Activated CD8-positive, alpha-beta memory T cell treated with anti-CD3 and anti-CD28 coated beads, Interleukin-2, amount 50 U/mL, for 1 hour (primary cell): ENCODE measurements around the gene EIF4A3.

ENCODE experiments used
- DNase-seq: peaks from one replicate; pipeline ENCODE4 v3.0.0-alpha.2; 2020; ENCODE audit errors: extremely low read depth

EIF4A3 gene

DNA sequence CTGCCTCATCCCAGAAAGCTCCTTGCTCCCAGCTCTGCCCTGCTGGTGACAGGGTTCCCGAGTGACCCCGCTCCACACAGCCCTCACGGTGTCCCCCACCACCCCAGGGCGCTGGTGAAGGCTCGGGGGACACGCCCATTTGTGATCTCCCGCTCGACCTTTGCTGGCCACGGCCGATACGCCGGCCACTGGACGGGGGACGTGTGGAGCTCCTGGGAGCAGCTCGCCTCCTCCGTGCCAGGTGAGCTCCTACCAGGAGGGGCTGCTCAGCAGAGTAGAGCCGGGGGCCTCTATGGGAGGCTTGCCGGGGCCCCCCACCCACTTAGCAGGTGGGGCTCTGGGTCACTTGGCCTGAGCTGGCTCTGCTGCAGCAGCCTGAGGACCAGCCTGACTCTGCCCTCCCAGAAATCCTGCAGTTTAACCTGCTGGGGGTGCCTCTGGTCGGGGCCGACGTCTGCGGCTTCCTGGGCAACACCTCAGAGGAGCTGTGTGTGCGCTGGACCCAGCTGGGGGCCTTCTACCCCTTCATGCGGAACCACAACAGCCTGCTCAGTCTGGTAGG is 34.4 kb downstream of the EIF4A3 start:
- no peak for DNase-seq

DNA sequence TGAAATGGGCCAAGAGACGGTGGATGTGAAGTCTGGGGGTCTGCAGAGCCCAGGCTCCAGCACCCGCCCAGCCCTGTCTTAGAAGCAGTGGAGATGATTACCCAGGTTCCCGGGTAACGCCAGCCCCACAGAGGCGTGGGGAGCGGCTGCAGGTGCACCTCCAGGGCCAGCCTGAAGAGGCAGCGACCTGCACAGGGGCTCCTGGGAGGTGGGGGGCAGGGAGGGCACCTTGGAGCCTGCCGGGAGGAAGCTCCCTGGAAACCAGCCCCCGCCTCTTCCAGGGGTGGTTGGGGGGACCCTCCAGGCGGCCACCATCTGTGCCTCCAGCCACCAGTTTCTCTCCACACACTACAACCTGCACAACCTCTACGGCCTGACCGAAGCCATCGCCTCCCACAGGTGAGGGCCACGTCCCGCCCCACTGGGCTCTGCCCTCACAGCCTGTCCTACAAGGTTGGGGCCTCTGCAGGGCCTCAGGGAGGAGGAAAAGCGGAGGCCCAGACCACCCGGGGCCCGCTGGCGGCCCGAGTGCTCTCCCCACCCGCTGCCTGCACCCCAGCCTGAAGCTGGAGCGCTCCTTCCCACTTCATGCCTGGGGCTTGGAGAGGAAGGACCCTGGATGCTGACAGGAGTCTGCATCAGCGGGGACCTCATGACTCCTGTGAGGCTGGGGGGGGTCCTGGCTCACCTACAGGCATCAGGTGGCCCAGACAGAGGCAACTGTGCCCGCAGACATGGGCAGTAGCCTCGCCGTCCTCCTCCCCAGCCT is 35.0 kb downstream of the EIF4A3 start:
- DNase-seq, result no peak

DNA sequence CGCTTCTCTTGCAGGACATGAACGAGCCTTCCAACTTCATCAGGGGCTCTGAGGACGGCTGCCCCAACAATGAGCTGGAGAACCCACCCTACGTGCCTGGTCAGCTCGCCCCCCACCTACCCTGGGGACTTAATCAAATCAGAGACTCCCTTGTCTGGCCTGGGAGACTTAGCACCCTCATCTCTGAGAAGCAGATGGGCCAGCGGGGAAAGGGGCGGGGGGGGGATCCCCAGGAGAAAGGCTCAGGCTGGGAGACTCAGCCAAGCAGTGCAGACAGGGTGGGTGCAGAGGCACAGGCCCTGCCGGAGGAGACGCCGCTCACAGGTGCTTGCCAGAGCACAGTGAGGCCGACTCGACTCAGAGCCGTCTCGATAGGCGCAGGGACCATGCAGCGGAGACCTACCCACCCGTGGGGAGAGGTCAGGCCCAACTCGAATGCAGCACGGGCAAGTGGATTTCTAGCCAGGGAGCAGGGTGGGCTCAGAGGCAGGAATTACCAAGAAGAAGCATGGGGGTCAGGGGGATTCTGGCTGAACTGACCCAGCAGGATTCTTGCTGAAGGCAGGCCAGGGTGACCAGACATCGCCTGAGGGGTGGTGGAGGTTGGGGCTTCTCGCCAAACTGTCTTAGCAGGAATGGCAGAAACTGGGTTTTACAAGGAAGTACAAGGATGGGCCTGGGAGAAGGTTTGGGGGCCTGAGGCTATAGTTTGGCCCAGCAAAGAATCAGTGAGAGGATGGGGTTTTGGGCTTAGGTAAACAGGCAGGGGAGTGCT is 35.8 kb downstream of the EIF4A3 start:
- no peak for DNase-seq

DNA sequence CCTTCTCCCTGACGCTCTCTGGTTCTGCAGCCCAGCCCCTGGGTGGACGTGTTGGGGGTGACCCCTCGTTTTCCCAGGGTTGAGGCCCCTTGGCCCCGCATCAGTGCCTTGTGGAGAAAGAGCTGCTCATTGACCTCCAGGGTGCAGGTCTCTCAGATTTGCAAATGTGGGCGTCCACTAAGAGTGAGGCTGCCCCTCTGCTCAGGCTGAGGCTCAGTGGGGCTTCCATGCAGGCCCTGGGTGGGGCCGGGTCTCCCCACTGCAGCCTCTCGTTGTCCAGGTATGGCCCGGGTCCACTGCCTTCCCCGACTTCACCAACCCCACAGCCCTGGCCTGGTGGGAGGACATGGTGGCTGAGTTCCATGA is 36.5 kb downstream of the EIF4A3 start:
- DNase-seq, result no peak

DNA sequence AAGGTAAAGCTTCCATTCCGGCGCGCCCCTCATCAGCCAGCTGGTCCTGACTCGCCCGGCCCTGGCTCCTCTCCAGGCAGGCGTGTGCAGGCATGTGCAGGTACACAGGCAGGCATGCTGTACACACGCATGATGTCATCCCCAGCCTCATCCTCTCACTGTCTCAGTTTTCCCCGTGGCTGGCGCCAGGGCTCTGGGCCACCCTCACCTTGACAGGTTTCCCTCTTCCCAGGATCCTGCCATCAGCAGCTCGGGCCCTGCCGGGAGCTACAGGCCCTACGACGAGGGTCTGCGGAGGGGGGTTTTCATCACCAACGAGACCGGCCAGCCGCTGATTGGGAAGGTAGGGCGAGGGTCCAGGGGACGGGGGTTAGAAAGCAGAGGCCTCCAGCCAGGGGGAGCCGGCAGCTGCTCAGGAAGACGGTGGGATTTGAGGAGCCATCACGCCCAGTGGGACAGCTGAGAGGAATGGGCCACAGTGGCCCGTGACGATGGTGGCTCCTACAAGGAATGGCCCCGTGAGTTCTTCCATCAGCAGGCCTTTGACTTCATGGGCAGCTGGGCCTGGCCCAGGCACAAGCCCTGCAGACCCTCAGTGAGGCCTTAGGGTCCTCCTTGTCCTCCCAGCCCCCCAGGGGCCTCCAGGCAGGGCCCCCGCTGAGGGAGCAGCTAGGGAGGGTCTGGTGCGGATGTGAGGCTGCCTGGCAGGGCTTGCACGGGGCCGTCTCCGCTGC is 37.0 kb downstream of the EIF4A3 start:
- DNase-seq, result no peak

DNA sequence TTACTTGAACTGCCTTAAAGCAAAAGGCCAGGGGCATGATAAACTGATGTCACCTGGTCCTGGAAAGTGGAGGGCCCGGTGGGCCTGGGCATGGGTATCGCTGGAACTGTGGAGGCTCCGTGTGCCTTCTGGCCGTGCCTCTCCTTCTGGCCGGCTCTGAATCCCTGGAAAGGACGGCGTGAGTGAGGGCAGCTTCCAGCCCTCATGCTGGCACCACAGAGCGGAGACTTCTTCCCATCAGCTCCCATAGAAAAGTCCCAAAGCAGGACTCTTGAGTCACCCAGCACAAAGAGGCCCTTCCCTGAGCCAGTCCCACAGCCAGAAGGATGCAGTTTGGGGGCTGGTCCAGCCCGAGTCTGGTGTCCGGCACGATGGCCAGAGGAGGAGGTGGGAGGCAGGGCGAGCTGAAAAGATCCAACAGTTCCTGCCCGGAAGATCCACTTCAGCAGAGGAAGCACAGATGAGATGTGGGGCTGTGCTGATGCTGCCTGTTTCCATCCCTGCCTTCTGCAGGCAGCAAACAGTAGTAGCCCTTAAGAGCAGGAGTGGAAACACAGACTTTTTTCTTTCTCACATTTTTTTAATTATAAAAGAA is 37.8 kb downstream of the EIF4A3 start:
- no peak for DNase-seq

DNA sequence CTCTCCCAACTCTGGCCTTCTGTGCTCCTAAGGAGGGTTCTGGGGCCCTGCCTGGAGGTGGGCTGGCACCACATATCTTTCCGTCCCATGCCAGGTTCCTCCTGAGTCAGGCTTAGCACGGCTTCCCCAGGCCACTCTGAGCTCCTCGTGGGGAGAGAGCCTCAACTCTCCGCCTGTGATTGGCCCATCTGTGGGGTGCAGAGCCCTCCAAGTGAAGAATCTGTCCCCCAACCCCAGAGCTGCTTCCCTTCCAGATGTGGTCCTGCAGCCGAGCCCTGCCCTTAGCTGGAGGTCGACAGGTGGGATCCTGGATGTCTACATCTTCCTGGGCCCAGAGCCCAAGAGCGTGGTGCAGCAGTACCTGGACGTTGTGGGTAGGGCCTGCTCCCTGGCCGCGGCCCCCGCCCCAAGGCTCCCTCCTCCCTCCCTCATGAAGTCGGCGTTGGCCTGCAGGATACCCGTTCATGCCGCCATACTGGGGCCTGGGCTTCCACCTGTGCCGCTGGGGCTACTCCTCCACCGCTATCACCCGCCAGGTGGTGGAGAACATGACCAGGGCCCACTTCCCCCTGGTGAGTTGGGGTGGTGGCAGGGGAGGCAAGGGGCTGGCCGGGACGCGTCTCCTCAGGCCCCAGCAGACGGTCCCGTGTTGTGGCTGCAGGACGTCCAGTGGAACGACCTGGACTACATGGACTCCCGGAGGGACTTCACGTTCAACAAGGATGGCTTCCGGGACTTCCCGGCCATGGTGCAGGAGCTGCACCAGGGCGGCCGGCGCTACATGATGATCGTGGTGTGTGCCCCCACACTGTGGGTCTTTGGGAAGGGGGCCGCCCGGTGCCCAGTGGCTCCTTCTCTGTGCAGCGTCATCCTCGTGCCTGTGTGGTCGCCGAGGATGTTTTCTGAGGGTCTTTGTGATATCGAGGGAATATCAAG is 38.6 kb downstream of the EIF4A3 start:
- no peak for DNase-seq

DNA sequence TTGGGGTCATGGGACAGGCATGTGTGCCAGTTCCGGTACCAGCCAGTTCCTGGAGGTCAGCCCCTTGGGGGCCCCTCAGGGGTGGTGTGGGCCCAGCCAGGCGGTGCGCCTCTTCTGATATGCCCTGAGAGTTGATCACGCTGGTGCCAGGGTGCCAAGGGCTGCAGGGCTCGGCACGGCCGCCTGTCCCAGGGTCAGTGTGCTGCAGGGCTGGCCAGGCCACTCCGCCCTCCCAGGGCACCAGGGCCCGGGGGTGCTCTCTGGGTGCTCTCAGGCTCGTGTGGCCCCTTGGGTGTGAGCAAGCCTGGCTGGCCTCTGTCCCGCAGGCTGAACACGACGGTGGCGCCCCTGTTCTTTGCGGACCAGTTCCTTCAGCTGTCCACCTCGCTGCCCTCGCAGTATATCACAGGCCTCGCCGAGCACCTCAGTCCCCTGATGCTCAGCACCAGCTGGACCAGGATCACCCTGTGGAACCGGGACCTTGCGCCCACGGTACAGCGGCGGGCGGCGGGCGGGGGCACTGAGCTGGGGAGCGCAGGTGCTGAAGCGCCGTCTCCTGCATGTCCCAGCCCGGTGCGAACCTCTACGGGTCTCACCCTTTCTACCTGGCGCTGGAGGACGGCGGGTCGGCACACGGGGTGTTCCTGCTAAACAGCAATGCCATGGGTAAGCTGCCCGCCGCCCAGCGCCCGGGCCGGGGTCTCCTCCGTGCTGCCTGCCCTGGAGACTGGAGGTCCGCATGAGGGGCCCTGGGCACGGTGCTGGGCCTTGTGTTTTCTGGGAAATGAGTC is 39.5 kb downstream of the EIF4A3 start:
- DNase-seq, result no peak

DNA sequence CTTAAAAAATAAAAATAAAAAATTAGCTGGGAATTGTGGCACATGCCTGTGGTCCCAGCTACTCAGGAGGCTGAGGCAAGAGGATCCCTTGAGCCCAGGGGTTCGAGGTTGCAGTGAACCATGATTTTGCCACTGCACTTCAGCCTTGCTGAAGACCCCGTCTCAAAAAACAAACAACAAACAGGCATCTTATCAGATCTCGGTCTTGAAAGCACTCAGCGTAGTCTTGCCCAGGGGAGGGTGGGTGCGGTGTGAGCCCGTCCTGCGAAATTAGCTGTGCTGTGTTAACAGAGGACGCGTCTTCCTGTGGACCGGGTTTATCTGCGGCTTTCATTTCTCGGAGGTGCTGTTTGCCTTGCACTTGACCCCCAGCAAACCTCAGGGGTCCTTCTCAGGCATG is 40.2 kb downstream of the EIF4A3 start:
- DNase-seq, result no peak

DNA sequence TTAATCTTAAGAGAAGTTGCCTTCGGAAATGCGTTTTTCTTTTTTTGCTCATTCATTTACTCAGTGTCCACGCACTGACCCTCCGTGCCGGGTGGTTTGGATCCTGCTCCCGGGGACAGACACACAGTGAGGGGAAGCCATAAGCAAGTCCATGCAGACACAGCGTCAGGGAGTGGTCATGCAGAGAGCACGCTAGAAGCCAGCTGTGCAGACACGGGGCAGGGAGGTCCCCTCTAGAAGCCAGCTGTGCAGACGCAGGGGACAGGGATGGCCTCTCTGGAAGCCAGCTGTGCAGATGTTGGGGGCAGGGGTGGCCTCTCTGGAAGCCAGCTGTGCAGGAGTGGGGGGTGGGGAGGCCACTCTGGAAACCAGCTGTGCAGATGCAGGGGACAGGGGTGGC is 40.8 kb downstream of the EIF4A3 start:
- no peak for DNase-seq

DNA sequence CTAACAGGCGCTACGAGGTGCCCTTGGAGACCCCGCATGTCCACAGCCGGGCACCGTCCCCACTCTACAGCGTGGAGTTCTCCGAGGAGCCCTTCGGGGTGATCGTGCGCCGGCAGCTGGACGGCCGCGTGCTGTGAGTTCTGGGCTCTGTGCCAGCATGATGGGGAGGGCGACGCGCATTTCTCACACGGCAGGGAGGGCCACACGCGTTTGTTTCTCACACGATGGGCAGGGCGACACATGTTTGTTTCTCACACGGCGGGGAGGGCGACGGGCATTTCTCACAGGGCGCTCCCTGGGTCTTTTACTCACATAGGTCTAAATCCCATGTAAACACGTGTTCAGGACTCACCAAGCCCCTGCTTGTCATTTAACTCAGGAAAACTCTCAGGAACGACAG is 41.2 kb downstream of the EIF4A3 start:
- no peak for DNase-seq

DNA sequence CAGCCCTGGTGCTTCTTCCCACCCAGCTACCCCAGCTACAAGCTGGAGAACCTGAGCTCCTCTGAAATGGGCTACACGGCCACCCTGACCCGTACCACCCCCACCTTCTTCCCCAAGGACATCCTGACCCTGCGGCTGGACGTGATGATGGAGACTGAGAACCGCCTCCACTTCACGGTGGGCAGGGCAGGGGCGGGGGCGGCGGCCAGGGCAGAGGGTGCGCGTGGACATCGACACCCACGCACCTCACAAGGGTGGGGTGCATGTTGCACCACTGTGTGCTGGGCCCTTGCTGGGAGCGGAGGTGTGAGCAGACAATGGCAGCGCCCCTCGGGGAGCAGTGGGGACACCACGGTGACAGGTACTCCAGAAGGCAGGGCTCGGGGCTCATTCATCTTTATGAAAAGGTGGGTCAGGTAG is 42.0 kb downstream of the EIF4A3 start:
- DNase-seq, result no peak

DNA sequence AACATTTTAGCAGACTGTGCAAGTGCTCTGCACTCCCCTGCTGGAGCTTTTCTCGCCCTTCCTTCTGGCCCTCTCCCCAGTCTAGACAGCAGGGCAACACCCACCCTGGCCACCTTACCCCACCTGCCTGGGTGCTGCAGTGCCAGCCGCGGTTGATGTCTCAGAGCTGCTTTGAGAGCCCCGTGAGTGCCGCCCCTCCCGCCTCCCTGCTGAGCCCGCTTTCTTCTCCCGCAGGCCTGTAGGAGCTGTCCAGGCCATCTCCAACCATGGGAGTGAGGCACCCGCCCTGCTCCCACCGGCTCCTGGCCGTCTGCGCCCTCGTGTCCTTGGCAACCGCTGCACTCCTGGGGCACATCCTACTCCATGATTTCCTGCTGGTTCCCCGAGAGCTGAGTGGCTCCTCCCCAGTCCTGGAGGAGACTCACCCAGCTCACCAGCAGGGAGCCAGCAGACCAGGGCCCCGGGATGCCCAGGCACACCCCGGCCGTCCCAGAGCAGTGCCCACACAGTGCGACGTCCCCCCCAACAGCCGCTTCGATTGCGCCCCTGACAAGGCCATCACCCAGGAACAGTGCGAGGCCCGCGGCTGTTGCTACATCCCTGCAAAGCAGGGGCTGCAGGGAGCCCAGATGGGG is 42.5 kb downstream of the EIF4A3 start:
- DNase-seq, result no peak

DNA sequence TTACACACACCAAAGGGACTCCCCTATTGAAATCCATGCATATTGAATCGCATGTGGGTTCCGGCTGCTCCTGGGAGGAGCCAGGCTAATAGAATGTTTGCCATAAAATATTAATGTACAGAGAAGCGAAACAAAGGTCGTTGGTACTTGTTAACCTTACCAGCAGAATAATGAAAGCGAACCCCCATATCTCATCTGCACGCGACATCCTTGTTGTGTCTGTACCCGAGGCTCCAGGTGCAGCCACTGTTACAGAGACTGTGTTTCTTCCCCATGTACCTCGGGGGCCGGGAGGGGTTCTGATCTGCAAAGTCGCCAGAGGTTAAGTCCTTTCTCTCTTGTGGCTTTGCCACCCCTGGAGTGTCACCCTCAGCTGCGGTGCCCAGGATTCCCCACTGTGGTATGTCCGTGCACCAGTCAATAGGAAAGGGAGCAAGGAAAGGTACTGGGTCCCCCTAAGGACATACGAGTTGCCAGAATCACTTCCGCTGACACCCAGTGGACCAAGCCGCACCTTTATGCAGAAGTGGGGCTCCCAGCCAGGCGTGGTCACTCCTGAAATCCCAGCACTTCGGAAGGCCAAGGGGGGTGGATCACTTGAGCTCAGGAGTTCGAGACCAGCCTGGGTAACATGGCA is 43.4 kb downstream of the EIF4A3 start:
- no peak for DNase-seq

DNA sequence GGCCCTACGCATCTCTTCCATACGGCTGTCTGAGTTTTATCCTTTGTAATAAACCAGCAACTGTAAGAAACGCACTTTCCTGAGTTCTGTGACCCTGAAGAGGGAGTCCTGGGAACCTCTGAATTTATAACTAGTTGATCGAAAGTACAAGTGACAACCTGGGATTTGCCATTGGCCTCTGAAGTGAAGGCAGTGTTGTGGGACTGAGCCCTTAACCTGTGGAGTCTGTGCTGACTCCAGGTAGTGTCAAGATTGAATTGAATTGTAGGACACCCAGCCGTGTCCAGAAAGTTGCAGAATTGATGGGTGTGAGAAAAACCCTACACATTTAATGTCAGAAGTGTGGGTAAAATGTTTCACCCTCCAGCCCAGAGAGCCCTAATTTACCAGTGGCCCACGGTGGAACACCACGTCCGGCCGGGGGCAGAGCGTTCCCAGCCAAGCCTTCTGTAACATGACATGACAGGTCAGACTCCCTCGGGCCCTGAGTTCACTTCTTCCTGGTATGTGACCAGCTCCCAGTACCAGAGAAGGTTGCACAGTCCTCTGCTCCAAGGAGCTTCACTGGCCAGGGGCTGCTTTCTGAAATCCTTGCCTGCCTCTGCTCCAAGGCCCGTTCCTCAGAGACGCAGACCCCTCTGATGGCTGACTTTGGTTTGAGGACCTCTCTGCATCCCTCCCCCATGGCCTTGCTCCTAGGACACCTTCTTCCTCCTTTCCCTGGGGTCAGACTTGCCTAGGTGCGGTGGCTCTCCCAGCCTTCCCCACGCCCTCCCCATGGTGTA is 44.1 kb downstream of the EIF4A3 start:
- no peak for DNase-seq

DNA sequence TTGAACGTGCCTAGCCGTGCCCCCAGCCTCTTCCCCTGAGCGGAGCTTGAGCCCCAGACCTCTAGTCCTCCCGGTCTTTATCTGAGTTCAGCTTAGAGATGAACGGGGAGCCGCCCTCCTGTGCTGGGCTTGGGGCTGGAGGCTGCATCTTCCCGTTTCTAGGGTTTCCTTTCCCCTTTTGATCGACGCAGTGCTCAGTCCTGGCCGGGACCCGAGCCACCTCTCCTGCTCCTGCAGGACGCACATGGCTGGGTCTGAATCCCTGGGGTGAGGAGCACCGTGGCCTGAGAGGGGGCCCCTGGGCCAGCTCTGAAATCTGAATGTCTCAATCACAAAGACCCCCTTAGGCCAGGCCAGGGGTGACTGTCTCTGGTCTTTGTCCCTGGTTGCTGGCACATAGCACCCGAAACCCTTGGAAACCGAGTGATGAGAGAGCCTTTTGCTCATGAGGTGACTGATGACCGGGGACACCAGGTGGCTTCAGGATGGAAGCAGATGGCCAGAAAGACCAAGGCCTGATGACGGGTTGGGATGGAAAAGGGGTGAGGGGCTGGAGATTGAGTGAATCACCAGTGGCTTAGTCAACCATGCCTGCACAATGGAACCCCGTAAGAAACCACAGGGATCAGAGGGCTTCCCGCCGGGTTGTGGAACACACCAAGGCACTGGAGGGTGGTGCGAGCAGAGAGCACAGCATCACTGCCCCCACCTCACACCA is 44.8 kb downstream of the EIF4A3 start:
- DNase-seq, result no peak
